ENCODE measurements around the gene MPC1. TPM values are rescaled to one million over a fixed set of nuclear protein-coding genes. Genes with fewer than 3 reads are reported as not detected.

Gene MPC1
- total RNA-seq, 1 experiment from 2014 or later = 41.3 TPM

DNA sequence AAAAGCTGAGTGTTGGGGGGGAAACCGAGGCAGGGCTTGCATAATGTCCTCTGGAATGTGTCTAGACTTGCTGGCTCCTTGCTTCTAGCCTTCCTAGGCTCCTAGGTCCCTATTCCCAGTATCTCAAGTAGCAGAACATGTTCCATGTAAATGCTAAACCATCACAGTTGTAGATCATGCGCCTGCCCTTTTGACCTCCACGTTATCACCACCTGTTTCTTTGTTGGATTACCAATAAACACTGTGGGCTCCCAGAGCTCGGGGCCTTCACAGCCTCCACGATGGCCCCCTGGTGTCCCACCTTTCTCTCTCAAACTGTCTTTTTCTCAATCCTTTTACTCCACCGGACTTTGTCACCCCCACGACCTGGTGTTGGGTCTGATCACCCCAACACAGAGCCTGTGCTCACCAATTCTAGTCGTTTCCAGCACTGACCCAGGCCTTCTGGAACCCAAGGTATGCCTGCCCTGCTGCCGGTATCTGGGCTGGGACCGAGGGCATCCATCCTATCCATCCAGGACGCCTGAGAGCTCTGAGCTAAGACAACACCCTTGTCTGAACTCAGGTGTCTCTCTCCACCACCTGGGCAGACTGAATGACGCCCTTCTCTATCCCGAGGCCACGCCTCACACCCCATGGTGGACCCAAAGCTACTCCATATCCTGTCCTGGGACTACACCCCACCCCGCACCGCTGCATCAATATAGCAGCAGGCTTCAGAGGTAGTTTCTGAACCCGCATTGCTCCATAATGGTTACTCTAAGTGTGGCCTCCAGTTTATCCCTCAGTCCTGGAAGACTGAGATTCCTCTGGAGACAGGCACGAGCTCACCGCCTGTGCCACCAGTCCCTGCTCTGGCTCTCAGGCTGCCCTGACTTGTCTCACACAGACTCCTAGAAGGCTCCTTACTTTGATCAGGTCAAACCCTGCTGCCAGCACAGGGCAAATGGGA lies 65.2 kb downstream of the MPC1 start:
- no peak for DNase-seq (ENCODE audit: low spot score)

- DNase-seq (ENCODE audit: low spot score) = no peak
Measured at GRCh38 chr6:166315436-166315835, 67.3 kb downstream of the MPC1 start.

Other genes with a start within 250 kb of the MPC1 start
- gene TBXT, start 215.1 kb downstream of the MPC1 start, total RNA-seq (2014; rRNA removed; shearing (Covaris generic)) = not detected in 2 replicates
- 0.05 TPM in 1 of 2 replicates, not detected in the other for gene PRR18, start 74.5 kb downstream of the MPC1 start, total RNA-seq (2014; rRNA removed; shearing (Covaris generic))
- gene SFT2D1, start 40.4 kb downstream of the MPC1 start, total RNA-seq (2014; rRNA removed; shearing (Covaris generic)) = 61.6 and 69.3 TPM in 2 replicates
- gene RAMACL, start 203.7 kb upstream of the MPC1 start, total RNA-seq (2014; rRNA removed; shearing (Covaris generic)) = 0.15 TPM in 1 of 2 replicates, not detected in the other
- gene RPS6KA2, start 244.3 kb upstream of the MPC1 start, total RNA-seq (2014; rRNA removed; shearing (Covaris generic)) = 1.1 and 3.4 TPM in 2 replicates